Limb (tissue), 2 donors: ENCODE measurements around the gene CDKL1.

ENCODE experiments used
- DNase-seq, 2 donors: peaks; one replicate each; pipeline ENCODE4 v3.0.0-alpha.2; 2016; ENCODE audit errors: extremely low spot score in 2 of 2

CDKL1 gene

DNA sequence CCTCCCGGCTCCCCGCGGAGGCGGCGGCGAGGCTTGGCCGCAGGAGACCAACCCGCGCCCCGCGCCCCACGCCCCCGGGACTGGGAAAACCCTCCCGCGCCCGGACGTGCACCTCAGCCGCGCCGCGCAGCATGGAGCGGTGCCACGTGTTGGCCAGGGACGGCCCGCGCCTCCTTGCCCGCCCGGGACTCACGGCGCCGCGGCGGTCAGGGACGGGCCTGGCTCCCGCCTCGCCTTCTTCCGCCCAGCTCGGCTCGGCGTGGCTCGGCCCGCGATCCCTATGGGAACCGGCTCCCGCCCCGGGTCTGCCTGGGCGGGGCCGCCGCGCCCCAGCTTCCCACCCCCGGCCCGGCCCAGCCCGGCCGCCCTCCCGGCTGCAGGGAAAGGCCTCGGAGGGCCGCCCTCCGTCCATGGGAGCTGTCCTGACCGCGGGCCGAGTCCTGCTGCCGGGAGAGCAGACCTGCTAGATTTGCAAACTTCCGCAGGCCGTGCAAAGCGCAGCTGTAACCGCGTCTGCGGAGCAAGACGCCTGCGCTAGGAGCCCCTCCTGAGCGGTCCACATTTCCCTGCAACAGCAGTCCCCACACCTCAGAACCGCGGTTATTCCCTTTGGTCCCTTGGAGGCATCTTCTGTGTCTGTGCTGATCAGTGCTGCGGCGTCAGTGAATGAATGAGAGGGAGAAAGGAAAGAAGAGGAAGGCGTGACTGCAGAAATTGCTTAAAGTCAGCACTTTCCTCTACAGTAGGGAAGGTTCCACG, at the start of gene CDKL1:
Gene CDKL1, minus strand, starts transcription at position 251 of the 759 bp plus-strand sequence. CDS start 1,013 bp downstream, outside the sequence.
- DNase-seq = peak; percentile 40 to 75

DNA sequence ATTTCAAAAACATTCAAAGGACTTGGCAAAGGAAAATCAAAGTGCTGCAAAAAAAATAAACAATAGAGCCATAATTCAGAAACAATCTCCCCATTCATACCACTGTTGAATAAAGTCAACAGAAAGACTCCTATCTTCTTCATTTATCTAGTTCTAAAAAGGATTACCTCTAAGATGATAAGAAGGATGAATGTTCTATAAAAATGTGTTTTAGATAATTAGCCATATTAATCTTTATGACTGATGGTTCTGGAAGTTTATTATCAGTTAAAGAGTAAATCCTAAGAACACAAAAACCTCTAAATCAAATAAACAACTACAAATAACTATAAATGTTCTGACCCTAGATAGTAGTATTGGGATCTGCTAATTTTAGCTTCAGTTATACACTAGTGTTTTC, 37.8 kb upstream of the CDKL1 start:
- no peak for DNase-seq

DNA sequence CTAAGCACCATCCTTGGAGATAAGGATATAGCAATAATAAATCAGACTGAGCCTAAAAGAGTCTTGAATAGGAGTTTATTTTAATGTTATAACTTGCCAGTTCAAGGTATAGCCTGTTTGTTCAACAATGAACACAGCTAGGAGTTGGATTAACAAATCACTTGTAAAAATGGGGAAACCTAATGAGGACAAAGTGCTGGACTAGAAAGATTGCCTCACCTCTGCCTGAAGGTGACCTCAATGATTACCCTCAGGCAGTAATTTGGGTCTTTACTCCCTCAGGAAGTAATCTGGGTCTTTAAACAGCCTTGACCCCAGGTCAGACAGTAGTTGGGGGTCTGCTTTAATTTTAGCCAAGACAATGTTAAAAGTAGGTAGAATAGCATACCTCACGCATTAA, 35.5 kb upstream of the CDKL1 start:
- DNase-seq = no peak

DNA sequence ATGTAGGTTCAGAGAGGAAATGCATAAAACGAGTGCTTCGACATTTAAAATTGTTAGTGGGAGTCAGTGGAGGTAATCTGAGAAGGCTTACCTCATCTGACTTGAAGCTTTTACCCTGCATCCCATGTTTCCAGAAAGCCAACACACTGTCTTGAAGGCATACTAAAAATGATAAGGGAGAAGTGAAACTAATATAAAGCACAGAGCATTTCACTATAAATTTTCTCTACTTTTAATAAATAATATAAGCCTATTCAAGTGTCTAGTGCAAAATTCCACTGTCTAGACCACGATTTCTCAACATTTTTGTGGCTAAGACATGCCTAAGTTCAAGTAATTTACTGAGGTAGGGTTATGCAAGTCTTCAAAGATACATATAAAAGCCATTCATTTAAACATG, 29.1 kb upstream of the CDKL1 start:
- DNase-seq = no peak

DNA sequence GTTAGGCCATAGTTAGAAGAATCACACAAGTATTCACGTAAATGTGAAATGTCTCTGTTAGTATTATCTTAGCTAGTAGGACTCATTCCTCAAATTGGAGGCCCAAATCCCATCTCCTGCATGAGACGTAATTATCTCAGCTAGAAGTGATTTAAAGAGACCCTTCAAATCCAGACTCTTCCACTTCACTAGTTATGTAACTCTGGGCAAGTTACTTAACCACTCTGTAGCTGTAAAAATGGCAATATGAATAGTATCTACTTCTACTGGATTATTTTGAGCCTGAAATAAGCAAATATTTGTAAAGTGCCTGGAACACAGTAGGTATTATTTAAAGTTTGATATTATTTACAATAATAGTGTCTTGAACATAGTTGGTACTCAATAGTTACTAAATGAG, 28.4 kb upstream of the CDKL1 start:
- DNase-seq = no peak

DNA sequence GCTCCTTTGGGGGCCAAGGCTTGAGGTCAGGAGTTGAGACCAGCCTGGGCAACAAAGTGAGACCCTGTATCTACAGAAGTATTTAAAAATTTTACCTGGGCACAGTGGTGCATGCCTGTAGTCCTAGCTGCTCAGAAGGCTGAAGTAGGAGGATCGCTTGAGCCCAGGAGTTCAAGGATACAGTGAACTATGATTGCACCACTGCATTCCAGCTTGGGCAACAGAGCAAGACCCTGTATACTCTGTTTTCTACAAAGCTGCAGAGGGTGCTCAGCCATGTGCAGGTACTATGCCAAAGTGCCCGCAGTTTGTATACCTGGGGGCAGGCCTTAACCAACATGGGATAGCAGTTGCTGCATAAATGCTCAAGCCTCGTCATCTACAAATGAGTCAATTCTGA, 26.8 kb upstream of the CDKL1 start:
- no peak for DNase-seq

DNA sequence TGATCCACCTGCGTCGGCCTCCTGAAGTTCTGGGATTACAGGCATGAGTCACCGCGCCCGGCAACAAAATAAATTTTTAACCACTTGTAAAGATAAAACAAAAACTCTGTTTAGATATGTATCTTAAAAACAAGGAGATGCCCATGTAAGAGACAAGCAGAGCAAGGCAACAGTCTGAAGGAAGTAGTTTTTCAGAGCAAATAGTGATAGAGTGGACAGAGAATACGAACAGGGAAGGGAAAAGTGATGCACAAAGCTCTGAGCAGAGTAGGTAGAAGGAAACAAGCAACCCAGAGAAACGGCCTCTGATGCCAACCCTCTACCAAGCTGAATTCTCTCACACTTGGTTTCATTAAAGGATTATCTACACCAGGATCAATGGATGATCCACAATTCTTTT, 24.8 kb upstream of the CDKL1 start:
- DNase-seq = no peak

DNA sequence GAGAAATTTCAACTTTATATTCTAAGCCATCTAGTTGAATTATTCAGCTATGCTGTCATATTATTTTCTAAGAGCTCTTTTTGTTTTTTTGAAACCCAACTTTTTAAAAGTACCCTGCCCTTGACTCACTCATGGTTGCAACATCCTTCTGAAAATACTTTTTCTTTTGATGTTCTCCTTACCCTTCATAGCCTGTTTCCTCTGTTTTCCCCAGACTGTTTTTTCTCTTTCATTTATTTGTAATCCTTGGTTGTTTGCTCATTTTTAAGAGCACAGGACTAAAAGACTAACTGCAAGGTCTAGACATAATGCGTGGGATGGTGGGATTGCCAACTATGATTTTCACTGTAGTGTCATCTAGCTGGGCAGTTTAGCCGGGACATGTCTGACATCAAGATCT, 21.2 kb upstream of the CDKL1 start:
- DNase-seq = no peak

DNA sequence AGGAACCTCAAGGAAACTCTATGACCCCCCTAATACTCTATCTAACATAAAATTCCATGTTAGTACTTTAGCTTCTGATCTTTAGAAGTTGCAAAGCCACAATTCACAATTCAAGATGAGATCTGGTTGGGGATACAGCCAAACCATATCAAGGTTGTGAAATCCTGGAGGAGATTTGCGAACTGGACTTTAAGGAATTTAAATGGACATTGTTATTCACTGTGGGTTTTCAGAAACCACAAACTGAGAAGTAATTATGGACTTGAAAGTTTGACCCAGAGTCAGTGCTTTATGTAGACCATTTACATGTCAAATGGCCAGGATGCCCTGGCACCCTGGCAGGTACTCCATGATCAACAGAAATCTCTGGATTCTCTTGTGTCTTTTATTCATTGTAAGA, 14.2 kb upstream of the CDKL1 start:
- DNase-seq = no peak

DNA sequence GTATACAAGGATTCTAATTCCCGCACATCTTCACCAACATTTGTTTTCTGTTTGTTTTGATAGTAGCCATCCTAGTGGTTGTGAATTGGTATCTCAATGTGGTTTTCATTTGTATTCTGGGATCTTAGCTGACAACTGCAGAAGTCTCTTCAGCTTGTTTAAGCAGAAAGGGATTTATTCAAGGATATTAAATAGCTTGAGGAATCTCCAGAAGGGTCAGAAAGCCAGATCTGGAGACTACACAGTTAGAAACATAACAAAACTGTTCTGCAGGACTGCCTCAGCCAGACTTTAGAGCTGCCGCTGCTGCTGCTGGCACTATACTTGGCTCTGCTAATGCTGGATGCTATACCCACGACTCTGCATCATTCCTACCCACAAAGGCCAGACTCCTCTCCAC, 13.4 kb upstream of the CDKL1 start:
- no peak for DNase-seq

DNA sequence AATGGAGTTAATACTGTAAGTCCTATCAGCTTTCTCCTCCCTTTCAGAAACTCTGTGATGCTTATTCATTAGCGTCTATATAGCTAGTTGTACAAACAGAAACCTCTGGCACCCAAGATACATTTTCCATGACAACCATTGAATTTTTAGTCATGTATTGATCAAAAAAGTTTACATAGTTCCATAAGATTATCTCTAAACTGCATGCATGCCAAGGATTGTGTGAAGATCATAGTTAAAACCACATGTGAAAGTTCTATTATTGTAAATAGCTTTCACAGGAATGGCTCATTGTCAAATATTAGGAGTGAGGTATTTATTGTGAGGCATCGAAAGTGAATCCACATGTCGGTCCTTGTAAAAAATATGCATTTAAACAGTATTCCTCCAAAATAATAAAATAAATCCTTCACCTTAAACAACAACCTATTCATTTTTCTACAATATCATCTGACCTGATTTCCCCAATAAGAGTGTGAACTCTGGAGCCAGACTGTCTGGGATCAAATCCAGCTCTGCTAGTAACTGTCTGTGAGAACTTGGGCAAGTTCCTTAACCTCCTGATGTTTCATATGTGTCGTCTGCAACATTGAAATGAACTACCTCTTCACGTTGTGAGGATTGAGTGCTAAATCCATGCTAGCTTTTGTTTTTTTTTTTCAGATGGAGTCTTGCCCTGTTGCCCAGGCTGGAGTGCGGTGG, 10.6 kb upstream of the CDKL1 start:
- DNase-seq = peak in 1 of 2 donors; percentile 54

DNA sequence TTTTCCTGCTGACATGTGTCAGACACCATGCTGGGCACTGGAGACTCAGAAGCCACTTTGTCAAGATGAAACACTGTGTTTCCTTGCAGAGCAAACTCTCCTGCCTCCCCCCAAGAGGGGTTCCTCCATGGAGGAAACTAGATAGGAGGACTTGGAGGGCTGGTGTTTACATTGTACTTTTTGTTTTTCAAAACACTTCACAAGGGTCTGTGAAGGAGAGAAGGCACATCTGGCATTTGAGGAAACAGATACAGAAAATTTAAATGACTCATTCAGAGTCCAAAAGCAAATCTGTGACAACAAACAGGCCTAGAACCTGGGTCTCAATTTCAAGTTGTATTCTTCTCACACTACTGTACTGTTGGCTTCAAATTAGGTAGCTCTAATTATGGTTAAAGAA, 6.7 kb upstream of the CDKL1 start:
- DNase-seq = no peak

DNA sequence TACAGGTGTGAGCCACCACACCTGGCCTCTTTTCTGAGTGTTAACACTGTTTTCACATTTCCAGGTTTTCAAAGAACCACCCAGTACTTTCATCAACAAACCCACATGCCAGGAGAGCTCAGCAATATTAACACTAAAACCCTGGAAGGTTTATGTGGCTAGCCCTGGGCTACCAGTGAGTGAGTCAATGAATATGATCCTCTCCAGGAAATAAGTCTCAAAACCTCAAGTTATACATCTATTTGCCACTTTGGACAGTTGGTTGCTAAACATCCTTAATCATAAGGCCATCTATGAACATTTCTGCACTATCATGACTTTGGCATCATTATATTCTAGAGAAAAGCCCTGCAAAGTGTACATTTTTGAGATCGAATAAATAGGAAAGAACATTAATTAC, 6.3 kb upstream of the CDKL1 start:
- no peak for DNase-seq

DNA sequence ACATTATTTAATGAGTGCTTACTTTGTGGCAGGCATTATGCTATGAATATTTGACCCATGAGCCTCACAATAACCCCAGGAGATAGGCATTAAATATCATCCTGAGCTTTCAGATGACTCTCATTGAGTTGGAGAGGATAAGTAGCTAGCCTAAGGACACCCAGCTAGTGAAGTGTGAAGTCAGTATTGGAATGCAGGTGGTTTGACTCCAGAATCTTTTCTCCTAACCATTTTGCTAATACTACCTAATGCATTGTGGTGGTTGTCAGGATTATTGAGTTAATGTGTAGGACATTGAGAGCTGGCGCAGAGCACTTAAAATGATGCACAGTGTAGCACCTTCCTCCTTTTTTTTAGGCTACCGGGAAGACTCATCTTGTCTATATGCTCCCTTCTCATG, 3.8 kb upstream of the CDKL1 start:
- no peak for DNase-seq

DNA sequence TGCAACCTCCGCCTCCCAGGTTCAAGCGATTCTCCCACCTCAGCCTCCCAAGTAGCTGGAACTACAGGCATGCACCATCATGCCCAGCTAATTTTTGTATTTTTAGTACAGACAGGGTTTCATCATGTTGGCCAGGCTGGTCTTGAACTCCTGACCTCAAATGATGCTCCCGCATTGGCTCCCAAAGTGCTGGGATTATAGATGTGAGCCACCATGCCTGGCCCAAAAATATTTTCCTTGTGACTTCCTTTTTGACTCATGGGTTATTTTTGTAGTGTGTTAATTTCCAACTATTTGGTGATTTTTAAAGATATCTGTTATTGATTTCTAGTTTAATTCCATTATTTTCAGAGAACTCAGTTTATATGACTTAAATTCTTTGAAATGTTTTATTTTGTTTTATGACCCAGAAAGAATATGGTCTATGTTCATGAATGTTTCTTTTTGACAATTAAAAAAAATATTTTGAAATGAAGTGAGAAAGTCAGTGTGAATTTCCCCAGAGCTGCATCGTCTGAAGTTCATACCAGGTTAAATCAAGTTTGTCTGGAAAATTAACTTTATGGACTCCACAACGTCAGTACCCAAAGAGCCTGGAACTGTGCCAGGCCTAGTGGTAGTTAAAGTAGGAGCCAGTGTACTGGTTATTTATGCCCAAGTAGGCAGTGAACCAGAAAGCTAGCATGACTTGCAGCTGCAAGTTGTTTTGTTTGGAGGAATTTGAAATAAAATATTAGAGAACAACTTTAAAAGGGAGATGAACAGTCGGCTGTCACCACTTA, 2.8 kb upstream of the CDKL1 start:
- DNase-seq = no peak

DNA sequence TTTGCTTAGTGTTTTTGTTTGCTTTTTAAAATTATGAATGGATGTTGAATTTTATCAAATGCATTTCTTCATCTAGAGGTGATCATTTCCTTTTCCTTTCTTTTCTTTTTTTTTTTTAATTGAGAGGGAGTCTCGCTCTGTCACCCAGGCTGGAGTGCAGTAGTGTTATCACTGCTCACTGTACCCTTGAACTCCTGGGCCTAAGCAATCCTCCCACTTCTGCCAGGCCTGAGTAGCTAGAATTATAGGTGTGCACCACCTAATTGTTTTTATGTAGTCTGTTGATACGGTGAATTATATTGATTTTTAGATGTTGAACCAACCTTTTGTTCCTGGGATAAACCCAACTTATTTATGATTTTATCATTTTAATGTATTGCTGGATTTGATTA, 1.5 kb upstream of the CDKL1 start:
- DNase-seq = no peak

DNA sequence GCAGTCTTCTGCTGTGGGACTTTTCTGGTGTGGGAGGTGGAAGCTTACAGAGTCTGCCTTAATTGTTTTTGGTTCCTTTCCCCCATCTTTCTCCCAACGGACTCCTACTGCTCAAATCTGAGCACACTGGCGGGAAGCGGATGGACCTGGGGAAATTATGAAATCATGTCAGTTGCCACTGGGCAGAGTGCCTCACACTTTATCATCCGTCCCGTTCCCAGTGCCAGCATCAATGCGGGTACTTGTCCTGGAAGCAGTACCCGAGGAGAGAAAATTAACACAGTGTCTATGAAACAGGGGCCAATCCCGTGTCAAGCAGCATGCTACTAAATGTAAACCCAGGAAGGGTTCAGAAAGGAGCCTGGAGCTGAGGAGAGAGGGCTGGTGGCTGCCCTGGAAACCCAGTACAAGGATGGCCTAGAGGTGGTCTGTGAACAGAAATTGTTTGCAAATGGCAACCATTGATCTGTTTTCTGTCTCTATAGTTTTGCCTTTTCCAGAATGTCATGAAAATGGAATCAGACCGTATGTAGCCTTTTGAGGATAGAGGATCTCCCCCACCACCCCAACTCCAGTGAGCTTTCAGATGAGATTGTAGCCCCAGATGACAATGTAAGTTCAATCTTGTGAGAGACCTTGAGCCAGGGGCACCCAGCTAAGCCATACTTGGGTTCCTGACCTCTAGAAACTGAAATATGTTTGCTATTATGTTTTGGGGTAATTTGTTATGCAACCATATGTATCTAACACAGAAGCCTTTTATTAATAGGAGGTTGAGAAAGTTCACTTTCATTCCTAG, 908 bp upstream of the CDKL1 start:
- DNase-seq = no peak

DNA sequence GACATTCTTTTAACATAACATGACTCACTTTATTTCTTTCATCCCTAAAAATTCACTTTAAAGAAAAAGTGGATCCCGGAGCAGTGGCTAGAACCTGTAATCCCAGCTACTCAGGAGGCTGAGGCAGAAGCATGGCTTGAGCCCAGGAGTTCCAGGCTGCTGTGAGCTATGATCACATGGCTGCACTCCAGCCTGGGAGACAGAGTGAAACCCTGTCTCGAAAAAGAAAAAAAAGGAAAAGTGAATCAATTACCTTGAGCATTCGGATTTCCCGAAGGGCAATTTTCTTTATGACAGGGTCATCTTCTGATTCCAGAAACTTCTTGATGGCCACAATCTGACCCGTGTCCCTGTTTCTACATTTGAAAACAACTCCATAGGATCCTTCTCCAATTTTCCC, 1.2 kb downstream of the CDKL1 start:
- no peak for DNase-seq

DNA sequence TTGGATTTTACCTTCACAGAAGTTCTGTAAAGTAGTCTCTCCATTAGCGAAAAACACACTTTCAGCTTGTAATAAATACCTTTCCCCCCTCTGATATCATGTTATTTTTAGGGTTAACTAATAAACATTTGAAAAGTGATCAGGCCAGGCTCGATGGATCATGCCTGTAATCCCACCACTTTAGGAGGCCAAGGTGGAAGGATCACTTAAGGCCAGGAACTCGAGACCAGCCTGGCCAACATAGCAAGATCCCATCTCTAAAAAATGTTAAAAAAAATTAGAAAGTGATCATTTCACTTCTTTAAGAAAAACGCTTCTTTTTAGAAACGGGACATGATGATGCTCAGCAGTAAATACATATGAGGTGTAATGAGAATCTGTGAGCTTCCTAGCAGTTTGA, 2.0 kb downstream of the CDKL1 start:
- no peak for DNase-seq

DNA sequence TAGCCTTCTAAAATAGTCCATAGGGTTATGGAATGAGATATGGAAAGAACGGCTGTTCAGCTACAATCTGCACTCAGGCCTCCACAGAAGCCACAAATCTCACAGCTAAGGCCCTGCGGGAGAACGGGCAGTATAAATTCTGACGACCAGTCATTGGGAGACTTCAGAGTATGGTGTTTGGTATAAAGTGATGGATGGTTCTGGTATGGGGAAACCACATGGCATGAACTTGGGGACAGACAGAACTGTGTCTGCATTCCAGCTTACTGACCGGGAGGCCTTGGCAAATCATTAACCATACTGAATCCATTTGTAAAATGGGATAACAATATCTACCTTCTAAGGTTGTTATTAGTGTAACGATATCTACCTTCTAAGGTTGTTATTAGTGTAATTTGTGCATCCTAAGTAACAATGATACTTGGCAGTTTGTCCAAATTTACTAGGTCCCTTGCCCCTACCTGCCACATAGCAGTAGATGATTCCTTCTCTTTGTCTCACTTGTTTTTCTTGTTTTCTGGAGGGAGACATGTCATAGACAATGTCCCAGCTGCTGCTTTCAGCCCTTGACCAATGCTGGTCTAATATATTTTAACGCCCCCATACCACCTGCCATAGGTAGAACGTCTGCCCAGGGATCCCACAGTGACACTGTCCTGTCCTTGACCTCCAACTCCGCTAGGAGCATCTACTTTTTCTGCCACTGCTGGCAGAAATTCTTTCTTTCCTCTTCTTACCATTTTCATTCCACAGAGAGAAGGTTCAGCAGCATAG, 6.8 kb downstream of the CDKL1 start:
- DNase-seq = no peak
